Neural crest cell (in vitro differentiated cells): ENCODE data around the gene PLSCR5. TPM values are rescaled to one million over a fixed set of nuclear protein-coding genes. Genes with fewer than 3 reads are reported as not detected.

Source experiments
- DNase-seq: peaks from one replicate; pipeline ENCODE4 v3.0.0; 2021; ENCODE audit warnings: low read depth, mixed read lengths, low spot score
- H3K27ac Mint-ChIP-seq: one replicate; pipeline ENCODE4 v1.8.0; 2021; ENCODE audit warnings: mild to moderate bottlenecking, mixed read lengths; ENCODE audit not compliant: unreplicated experiment
- H3K27me3 Mint-ChIP-seq: 2 replicates; pipeline ENCODE4 v1.8.0; 2021; ENCODE audit warnings: low read depth, mild to moderate bottlenecking, mixed read lengths
- H3K36me3 Mint-ChIP-seq: 2 replicates; pipeline ENCODE4 v1.8.0; 2021; ENCODE audit warnings: low read depth, mild to moderate bottlenecking, mixed read lengths
- H3K4me1 Mint-ChIP-seq: 2 replicates; pipeline ENCODE4 v1.8.0; 2021; ENCODE audit warnings: mixed read lengths
- H3K4me3 Mint-ChIP-seq: one replicate; pipeline ENCODE4 v1.8.0; 2021; ENCODE audit warnings: mild to moderate bottlenecking, mixed read lengths
- H3K9me3 Mint-ChIP-seq: 2 replicates; pipeline ENCODE4 v1.8.0; 2021; ENCODE audit warnings: mixed read lengths
- CTCF ChIP-seq: fragments of 200-600 bp; sonication (generic); conservative IDR thresholded peaks from 2 replicates; pipeline ENCODE4 v1.5.0; 2021; ENCODE audit warnings: antibody characterized with exemption, mild to moderate bottlenecking
- total RNA-seq: library from RNA; stranded (reverse); gene quantifications from 2 replicates; pipeline ENCODE4 v1.2.1, GENCODE V29; 2021

PLSCR5 gene
- total RNA-seq, 1 donor from 2014 or later: not detected

- H3K4me3 Mint-ChIP-seq: no peak overlapping the region
- no peaks in the 10 kb centered on the region for H3K27me3 Mint-ChIP-seq
- H3K36me3 Mint-ChIP-seq: no peaks in the 10 kb centered on the region
- no peak for DNase-seq
- H3K27ac Mint-ChIP-seq: no peak overlapping the region
- peaks cover 2% of the 10 kb centered on the region for H3K9me3 Mint-ChIP-seq
- TF ChIP-seq CTCF: no peak
- H3K4me1 Mint-ChIP-seq: peaks cover 21% of the 10 kb centered on the region
Observed at GRCh38 chr3:146626403-146627122, 21.4 kb upstream of the PLSCR5 start.

GRCh38 chr3:146625186-146625775 is 20.1 kb upstream of the PLSCR5 start:
- TF ChIP-seq CTCF: no peak
- no peak for DNase-seq
- Mint-ChIP-seq H3K4me1 (peaks cover 22% of the 10 kb centered on the region), H3K27ac (no peak overlapping the region), H3K4me3 (no peak overlapping the region), H3K27me3 (no peaks in the 10 kb centered on the region), H3K9me3 (peaks cover 2% of the 10 kb centered on the region), H3K36me3 (no peaks in the 10 kb centered on the region)

GRCh38 chr3:146621723-146622122 is 16.6 kb upstream of the PLSCR5 start:
- no peak for DNase-seq
- Mint-ChIP-seq H3K36me3 (no peaks in the 10 kb centered on the region), H3K27me3 (no peaks in the 10 kb centered on the region), H3K27ac (no peak overlapping the region), H3K9me3 (peaks cover 5% of the 10 kb centered on the region), H3K4me3 (no peak overlapping the region), H3K4me1 (peaks cover 11% of the 10 kb centered on the region)
- TF ChIP-seq CTCF: no peak

- no peak overlapping the region for H3K4me3 Mint-ChIP-seq
- H3K9me3 Mint-ChIP-seq: peaks cover 4% of the 10 kb centered on the region
- no peaks in the 10 kb centered on the region for H3K27me3 Mint-ChIP-seq
- no peak overlapping the region for H3K27ac Mint-ChIP-seq
- no peak for DNase-seq
- no peaks in the 10 kb centered on the region for H3K36me3 Mint-ChIP-seq
- no peaks in the 10 kb centered on the region for H3K4me1 Mint-ChIP-seq
- no peak for TF ChIP-seq CTCF
Observed at GRCh38 chr3:146612015-146612414, 6.9 kb upstream of the PLSCR5 start.

- TF ChIP-seq CTCF: no peak
- Mint-ChIP-seq H3K4me1 (no peaks in the 10 kb centered on the region), H3K4me3 (no peak overlapping the region), H3K9me3 (peaks cover 4% of the 10 kb centered on the region), H3K27me3 (no peaks in the 10 kb centered on the region), H3K27ac (no peak overlapping the region), H3K36me3 (no peaks in the 10 kb centered on the region)
- DNase-seq: no peak
Observed at GRCh38 chr3:146611096-146611495, 6.0 kb upstream of the PLSCR5 start.
